CD4-positive, alpha-beta T cell treated with Interleukin-4 for 4 hours (primary cell): ENCODE results near the gene TMEM269.

Source experiments
- DNase-seq: peaks from one replicate; pipeline ENCODE4 v3.0.0-alpha.2; 2020

The TMEM269 gene

DNA sequence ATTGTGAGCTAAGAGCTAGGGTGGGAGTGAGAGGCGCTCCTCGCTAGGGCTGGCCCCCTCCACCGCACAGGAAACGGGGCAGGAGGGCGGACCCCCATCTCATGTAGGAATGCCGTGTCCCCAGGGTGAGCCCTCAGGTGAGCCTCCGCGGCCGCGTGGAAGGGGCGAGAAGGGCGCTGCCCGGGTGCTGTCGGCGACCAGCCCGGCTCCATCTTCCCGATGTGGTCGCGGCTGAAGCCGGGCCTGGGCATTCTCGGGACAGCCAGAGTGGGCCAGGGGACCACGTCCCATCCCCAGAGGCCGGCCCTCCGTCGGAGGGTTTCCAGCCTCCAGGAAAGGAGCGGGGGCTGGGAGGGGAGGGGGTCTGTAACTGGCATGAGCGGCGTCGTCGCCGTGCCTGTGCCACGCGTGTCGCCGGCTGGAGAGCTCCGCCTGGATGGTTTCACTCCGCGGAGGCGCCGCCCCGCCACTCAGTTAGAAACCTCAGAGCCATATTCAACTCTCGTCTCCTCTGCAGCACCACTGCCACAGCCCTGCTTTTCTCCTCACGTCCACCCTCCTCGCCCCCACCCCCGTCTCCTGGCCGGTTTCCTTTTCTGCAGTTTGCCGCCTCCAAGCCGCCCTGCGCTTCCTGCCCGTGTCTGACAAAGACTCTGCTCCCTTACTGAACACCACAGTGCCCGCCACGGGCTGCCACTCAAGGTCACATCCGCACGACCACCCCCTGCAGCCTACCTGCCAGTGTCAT, at the start of gene TMEM269:
TMEM269 (plus strand) TSS at position 46 of the 748 bp plus-strand sequence. CDS start 4,903 bp downstream, outside the sequence.
- peak; percentile 24 for DNase-seq

GRCh38 chr1:42735056-42735455, 49.7 kb upstream of the TMEM269 start:
- no peak for DNase-seq

- DNase-seq: no peak
Observed at GRCh38 chr1:42735477-42736105, 49.2 kb upstream of the TMEM269 start.

- DNase-seq: no peak
Observed at GRCh38 chr1:42736152-42736551, 48.6 kb upstream of the TMEM269 start.

DNA sequence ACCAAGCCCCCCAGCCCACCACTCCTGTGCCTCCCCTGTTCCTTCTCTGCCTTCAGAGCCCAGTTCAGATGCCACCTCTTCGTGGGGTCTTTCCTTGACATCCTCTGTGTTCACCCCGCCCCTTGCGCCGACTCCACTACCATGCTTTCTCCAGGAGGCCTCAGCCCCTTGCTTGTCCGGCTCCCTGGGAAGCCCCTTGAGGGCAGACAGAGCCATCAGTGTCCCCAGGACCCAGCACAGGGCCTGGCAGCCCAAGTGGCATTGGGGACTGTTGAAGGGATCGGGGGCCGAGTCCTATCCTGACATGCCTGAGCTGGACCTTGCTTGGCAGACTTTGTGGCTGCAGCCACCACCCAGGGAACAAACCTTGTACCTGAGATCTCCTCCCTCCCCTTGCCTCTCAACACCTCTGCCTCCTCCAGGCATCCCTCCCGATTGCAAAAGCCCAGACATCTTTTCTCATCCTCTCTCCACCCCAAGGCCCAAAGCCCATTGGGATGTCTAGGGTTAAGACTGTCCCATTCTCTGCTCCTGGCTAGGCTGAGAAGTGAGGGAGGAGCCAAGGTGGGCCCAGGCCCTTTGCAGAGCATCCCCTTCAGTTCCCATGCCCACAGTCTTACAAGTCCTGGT, 48.1 kb upstream of the TMEM269 start:
- DNase-seq: no peak

GRCh38 chr1:42737257-42737656, 47.5 kb upstream of the TMEM269 start:
- DNase-seq: peak; percentile 19

DNA sequence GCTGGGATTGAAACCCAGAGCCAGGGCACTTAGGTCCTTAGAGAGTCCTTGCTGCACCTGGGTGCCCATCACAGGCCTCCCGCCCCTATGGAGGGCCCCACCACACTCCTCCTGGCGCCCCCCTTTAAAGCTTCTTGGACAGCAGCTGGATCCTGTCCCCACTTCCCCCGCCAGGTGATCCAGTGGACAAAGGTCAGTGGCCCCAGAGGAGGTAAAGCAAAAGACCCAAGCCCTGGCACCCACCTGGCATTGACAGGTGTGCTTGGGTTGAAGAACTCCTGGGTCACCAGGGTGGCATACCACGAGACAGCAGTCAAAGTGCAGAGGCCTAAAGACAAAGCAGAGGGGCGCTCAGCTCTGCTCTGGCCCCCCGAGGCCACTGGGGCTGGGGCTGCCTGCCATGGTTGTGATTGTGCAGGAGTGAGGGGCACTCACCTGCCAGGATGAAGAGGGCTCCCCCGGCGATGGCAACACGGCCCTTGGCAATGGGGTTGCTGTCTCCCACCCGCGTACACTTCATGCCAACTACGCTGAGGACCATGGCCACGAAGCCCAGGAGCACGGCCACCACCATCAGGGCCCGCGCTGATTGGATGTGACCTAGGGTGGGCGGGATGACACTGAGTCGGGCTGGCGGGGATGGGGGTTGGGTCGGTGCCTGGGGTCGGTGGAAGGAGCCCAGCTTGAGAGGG, 46.7 kb upstream of the TMEM269 start:
- DNase-seq: no peak

- DNase-seq: no peak
Observed at GRCh38 chr1:42738678-42739226, 46.0 kb upstream of the TMEM269 start.

DNA sequence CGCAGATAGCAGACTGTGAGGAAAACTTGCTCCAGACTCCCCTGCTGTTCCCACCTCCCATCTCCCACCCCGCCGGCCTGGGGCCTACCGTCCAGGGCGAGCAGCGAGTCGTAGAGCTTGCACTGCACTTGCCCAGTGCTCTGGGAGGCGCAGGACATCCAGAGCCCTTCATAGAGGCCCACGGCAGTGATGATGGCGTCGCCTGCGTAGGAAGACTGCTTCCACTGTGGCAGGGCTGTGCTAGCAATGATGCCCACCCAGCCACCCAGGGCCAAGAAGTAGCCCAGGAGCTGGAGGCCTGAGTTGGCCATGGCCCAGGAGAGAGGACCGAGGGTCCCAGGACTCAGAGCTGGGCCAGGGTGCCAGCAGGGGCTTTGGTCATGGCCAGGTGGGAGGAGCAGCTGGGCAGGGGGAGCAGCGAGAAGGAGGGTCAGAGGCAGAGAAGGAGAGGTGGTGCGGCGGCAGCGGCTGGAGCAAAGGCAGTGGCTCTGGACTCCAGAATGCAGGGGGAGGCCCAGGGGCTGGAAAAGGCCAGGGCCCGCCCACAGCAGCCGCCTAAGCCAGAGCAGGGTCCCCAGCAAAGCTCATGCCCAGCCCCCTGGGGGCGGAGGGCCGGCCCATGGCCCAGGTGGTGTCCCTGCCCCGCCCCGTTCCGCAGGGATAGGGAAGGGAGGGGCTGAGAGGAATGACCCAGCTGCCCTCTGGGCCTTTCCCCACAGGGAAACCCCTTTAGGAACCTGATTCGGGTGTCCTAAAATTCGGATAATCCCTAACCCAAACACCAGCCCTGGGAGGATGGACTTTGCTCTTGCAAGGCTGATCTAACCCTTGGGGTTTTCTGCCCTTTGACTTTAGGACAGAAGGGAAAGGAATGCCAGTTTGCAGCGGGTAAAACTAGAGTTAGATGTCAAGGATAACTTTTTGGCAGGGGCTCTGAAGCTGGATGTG, 44.8 kb upstream of the TMEM269 start, which contains the start of gene CLDN19:
CLDN19 (minus strand) TSS at position 484 of the 948 bp plus-strand sequence; CDS start at position 311, 173 bp downstream.
- DNase-seq: no peak

DNA sequence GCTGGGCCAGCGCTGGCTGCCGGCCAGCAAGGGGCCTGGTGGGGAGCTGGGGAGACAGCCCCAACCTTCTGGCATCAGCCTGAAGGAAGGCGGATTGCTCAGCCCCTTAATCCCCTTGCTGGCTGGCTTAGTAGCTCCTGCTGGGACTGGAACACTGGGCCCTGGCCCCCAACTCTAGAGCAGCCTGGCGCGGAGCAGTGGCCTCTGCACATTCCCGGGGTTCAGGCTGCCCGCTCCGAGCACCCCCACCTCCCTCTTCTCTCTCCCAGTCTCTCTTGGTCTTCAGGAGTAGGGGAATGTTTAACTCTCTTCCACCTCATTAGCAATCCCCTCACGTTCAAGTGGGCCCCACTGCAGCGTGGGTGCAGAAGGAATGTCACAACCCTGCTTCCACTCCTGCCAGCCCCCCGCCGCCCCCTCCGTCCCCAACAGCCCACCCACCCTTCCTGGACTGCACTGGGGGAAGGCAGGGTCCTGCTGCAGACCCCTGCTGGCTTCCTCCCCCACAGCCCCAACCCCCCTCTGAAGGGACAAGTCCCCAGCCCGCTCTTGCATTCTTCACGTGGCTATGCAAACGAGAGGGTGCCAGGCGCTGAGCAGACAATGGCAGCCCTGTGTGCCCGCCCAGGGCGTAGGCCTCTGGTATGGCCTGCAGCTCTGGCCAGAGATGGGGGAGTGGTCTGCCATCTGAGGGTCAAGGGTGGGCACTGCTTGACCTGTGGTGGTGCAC, 43.8 kb upstream of the TMEM269 start:
- no peak for DNase-seq

- no peak for DNase-seq
Observed at GRCh38 chr1:42741706-42742105, 43.1 kb upstream of the TMEM269 start.

DNA sequence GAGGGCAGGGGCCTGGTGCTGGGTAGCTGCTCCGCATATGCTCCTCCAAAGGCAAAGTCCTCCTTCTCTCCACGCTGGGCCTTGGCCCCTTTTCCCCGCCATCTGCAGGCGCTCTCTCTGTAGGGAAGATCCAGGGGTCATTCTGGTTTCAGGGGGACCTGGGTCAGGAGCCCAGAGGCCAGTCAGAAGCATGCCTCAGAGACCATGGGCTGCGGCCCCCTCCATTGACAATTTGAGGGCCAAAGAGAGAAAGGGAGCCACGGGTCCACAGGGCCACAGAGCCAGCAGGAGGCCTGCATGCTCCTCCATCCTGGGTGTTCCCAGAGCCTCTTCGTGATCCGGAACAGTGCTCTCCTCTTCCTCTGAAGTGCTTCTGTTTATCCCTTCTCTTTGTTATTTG, 42.6 kb upstream of the TMEM269 start:
- no peak for DNase-seq

GRCh38 chr1:42742617-42743316, 42.0 kb upstream of the TMEM269 start:
- no peak for DNase-seq

DNA sequence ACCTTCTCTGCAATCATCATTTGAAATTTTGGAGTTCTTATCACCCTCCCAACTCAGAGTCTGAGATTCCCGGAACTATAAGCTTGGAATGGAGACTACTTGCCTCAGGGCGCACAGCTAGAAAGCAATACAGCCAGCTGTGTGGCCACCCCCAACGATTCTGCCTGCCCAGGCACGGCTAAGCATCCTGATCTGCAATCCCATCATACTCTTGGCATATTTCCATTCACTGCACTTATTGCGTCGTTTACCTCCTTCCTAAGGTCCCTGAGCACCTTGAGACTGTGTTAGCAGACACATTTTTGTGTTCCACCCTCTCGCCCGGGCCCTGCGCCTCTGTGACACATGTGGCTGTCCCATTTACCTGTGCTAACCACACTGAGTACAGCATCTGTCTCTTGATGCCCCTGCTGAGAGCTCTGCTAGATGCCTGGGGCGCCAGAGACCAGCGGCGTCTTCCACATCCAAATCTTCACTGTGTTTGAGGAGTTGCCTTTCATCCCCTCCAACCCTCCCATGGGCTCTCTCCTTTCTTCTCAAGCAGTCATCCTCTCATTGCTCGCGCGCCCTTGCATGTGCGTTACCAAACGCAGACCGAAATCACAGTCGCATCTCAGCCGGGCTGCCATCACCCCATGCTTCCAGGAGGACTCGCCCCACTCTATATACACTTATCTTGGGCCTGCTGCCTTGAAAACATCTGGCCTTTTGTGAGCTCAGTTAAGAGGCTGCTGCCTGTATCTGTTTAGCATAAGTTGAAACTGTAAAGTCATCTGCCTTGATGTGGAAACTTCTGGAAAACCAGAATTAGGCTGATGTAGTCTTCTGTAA, 41.3 kb upstream of the TMEM269 start:
- DNase-seq: no peak

DNA sequence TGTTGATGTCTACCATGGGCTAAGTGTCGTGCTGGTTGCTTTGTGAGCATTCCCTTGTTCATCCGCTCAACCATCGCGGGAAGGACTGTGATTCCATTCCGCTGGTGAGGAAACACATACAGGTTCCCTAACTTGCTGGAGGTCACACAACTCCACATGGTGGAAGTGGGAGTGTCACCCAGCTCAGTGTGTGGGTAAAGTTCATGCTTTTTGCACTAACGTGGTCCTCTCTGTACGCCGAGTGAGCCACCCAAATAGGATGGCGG, 40.7 kb upstream of the TMEM269 start:
- no peak for DNase-seq

DNA sequence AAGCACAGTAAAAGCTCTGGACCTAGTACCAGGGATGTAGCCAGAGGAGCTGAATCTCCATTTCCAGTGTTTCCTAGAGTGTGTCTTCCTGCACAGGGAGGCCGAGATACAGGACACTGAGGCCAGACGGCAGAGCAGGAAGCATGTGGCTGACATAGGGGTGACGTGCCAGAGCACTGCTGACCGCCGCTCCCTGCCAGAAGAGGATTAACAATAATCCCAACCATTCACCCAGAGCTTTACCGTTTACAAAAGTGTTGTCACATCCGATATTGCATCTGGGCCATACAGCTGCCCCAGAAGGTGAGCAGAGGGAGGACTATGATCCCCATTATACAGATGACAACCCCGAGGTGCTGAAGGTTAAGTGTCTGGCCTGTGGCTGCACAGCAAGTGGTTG, 38.9 kb upstream of the TMEM269 start:
- DNase-seq: no peak

GRCh38 chr1:42746436-42747105, 38.2 kb upstream of the TMEM269 start:
- no peak for DNase-seq

- DNase-seq: peak; percentile 29
Observed at GRCh38 chr1:42747125-42747524, 37.7 kb upstream of the TMEM269 start.

- no peak for DNase-seq
Observed at GRCh38 chr1:42748021-42748420, 36.8 kb upstream of the TMEM269 start.
